Gastrocnemius medialis (tissue), 4 donors: Measurements from ENCODE around the gene SBSN. TPM values are rescaled to one million over a fixed set of nuclear protein-coding genes. Genes with fewer than 3 reads are reported as not detected.

Experiments
- ATAC-seq, 2 donors: fragments of 150-250 bp; one replicate each; pipeline ENCODE4 v1.9.1; 2016
- DNase-seq, 2 donors: peaks; one replicate each; pipeline ENCODE4 v3.0.0-alpha.2; 2019
- H3K27ac ChIP-seq, 4 donors: fragments of 200-600 bp; sonication (generic); 1 replicate in 1 of 4; 2 replicates in 3 of 4; pipeline ENCODE4 v1.5.1; 2016 to 2018; ENCODE audit warnings: mild to moderate bottlenecking in 2 of 4, moderate library complexity in 1 of 4
- H3K27me3 ChIP-seq, 3 donors: fragments of 200-600 bp; sonication (generic) in 2 of 3; 1 replicate in 1 of 3; 2 replicates in 2 of 3; pipeline versions ENCODE4 v1.5.1 to v1.6.0; 2016 to 2019; ENCODE audit warnings: mild to moderate bottlenecking in 1 of 3, moderate library complexity in 1 of 3
- H3K36me3 ChIP-seq, 2 donors: fragments of 200-600 bp; sonication (generic) in 1 of 2; one replicate each; pipeline ENCODE4 v1.5.1; 2017 to 2018
- H3K4me1 ChIP-seq, 2 donors: fragments of 200-600 bp; sonication (generic) in 1 of 2; one replicate each; pipeline ENCODE4 v1.5.1; 2016 to 2017; ENCODE audit warnings: mild to moderate bottlenecking in 2 of 2
- H3K4me3 ChIP-seq, 4 donors: fragments of 200-600 bp; sonication (generic) in 3 of 4; 1 replicate in 1 of 4; 2 replicates in 3 of 4; pipeline ENCODE4 v1.5.1; 2016 to 2019; ENCODE audit warnings: mild to moderate bottlenecking in 2 of 4
- H3K9me3 ChIP-seq, 3 donors: fragments of 200-600 bp; sonication (generic) in 2 of 3; 1 replicate in 1 of 3; 2 replicates in 2 of 3; pipeline ENCODE4 v1.5.1; 2016 to 2019
- CTCF ChIP-seq, 5 experiments: fragments of 450-650 bp in 3 of 5; fragments of 200-600 bp in 2 of 5; sonication (generic) in 2 of 5; IDR thresholded peaks in 4 of 5; conservative IDR thresholded peaks in 1 of 5; 1 replicate in 4 of 5; 2 replicates in 1 of 5; pipeline ENCODE4 v1.5.1; 2016 to 2019; ENCODE audit warnings: antibody characterized with exemption in 5 of 5, mild to moderate bottlenecking in 3 of 5, moderate library complexity in 3 of 5
- POLR2A ChIP-seq, 2 donors: fragments of 450-650 bp; IDR thresholded peaks; one replicate each; pipeline ENCODE4 v1.6.1; 2017; ENCODE audit warnings: antibody characterized with exemption in 2 of 2, mild to moderate bottlenecking in 2 of 2, moderate library complexity in 2 of 2
- in situ Hi-C, 4 donors: fragments of 200-750 bp; cut with MboI; loops; one replicate each; pipeline versions ENCODE4 v1.15.0 to v1.8.0; 2017; ENCODE audit warnings: low sequenced_read_pairs in 4 of 4
- intact Hi-C: fragments of 100-400 bp; cut with DNase I; formaldehyde crosslinking; loops from one replicate; pipeline ENCODE4 v1.15.1; 2023; ENCODE audit warnings: low total_unique reads
- total RNA-seq, 4 donors: library from RNA; depleted of rRNA; stranded (reverse); fragments of >200 nt; gene quantifications; one replicate each; pipeline versions ENCODE4 v1.1.0 to v1.2.3, GENCODE V29; 2016

SBSN gene
- total RNA-seq, 4 donors from 2014 or later: not detected

- Histone ChIP-seq H3K4me1 (peaks cover 0 to 3% of the 10 kb centered on the region in 2 donors), H3K27ac (no peak overlapping the region), H3K4me3 (no peak overlapping the region), H3K36me3 (no peaks in the 10 kb centered on the region), H3K27me3 (peaks cover 0 to 5% (median 0%) of the 10 kb centered on the region in 3 donors), H3K9me3 (no peaks in the 10 kb centered on the region)
- intact Hi-C loops (loop anchor here (10.0 kb wide), 1 partner anchor 139 kb away; the partner anchor contains the start of gene FFAR3), in situ Hi-C loops (loop anchor here in 1 of 4 donors (10.0 kb wide), 1 partner anchor 149 kb away; the partner anchor contains the start of gene FFAR1)
- TF ChIP-seq POLR2A (IDR thresholded peaks at IDR 0.05): no peak
- no peak for TF ChIP-seq CTCF (IDR thresholded peaks at IDR 0.05 in 4 of 5, conservative IDR thresholded peaks at IDR 0.05 in 1 of 5)
- no peak for DNase-seq
- no peak for ATAC-seq
Observed at GRCh38 chr19:35493971-35494370, 34.1 kb downstream of the SBSN start.

GRCh38 chr19:35491836-35492360 is 36.2 kb downstream of the SBSN start:
- Histone ChIP-seq H3K4me3 (no peak overlapping the region), H3K27ac (no peak overlapping the region), H3K4me1 (peaks cover 0 to 3% of the 10 kb centered on the region in 2 donors), H3K9me3 (no peaks in the 10 kb centered on the region), H3K36me3 (no peaks in the 10 kb centered on the region), H3K27me3 (peaks cover 0 to 5% (median 0%) of the 10 kb centered on the region in 3 donors)
- no peak for DNase-seq
- ATAC-seq: no peak
- in situ Hi-C loops (loop anchor here in 1 of 4 donors (10.0 kb wide), 1 partner anchor 147 kb away; the partner anchor contains the start of gene FFAR1), intact Hi-C loops (loop anchor here (10.0 kb wide), 1 partner anchor 137 kb away; the partner anchor contains the start of gene FFAR3)
- TF ChIP-seq CTCF (IDR thresholded peaks at IDR 0.05 in 4 of 5, conservative IDR thresholded peaks at IDR 0.05 in 1 of 5) (no peak), POLR2A (IDR thresholded peaks at IDR 0.05) (no peak)

GRCh38 chr19:35490364-35490763 is 37.7 kb downstream of the SBSN start, which contains the start of gene KRTDAP:
KRTDAP (minus strand) TSS chr19:35490464; CDS start chr19:35490442, 22 bp downstream.
- Histone ChIP-seq H3K27me3 (peaks cover 0 to 5% (median 0%) of the 10 kb centered on the region in 3 donors), H3K9me3 (no peaks in the 10 kb centered on the region), H3K4me3 (no peak within 1 kb of the TSS), H3K36me3 (no peaks in the 10 kb centered on the region), H3K4me1 (peaks cover 0 to 3% of the 10 kb centered on the region in 2 donors), H3K27ac (no peak within 1 kb of the TSS)
- ATAC-seq: no peak
- DNase-seq: no peak
- intact Hi-C loops (loop anchor here (10.0 kb wide), 1 partner anchor 136 kb away; the partner anchor contains the start of gene FFAR3), in situ Hi-C loops (loop anchor here in 1 of 4 donors (10.0 kb wide), 1 partner anchor 146 kb away; the partner anchor contains the start of gene FFAR1)
- TF ChIP-seq POLR2A (IDR thresholded peaks at IDR 0.05) (no peak), CTCF (IDR thresholded peaks at IDR 0.05 in 4 of 5, conservative IDR thresholded peaks at IDR 0.05 in 1 of 5) (no peak)

GRCh38 chr19:35488677-35489076 is 39.4 kb downstream of the SBSN start:
- H3K9me3 ChIP-seq: no peaks in the 10 kb centered on the region
- peaks cover 0 to 5% (median 0%) of the 10 kb centered on the region in 3 donors for H3K27me3 ChIP-seq
- TF ChIP-seq CTCF (IDR thresholded peaks at IDR 0.05 in 4 of 5, conservative IDR thresholded peaks at IDR 0.05 in 1 of 5) (no peak), POLR2A (IDR thresholded peaks at IDR 0.05) (no peak)
- H3K36me3 ChIP-seq: no peaks in the 10 kb centered on the region
- H3K4me1 ChIP-seq: no peaks in the 10 kb centered on the region
- DNase-seq (no peak), ATAC-seq (no peak)
- H3K27ac ChIP-seq: no peak overlapping the region
- intact Hi-C loops (no loop called here), in situ Hi-C loops (no loop called here)
- no peak overlapping the region for H3K4me3 ChIP-seq
